PC-9 (cell line): ENCODE results near the gene INVS.

ENCODE experiments used
- EZH2 ChIP-seq: fragments of 200-600 bp; sonication (generic); IDR thresholded peaks from 2 replicates; pipeline ENCODE4 v1.8.0; 2017; ENCODE audit warnings: antibody characterized with exemption, low read depth
- TF ChIP-seq, protein P1 (sequence below): fragments of 200-600 bp; sonication (generic); conservative IDR thresholded peaks from 2 replicates; pipeline ENCODE4 v1.6.1; 2017; ENCODE audit warnings: mixed run types, antibody characterized with exemption, mild to moderate bottlenecking, moderate library complexity

DNA sequence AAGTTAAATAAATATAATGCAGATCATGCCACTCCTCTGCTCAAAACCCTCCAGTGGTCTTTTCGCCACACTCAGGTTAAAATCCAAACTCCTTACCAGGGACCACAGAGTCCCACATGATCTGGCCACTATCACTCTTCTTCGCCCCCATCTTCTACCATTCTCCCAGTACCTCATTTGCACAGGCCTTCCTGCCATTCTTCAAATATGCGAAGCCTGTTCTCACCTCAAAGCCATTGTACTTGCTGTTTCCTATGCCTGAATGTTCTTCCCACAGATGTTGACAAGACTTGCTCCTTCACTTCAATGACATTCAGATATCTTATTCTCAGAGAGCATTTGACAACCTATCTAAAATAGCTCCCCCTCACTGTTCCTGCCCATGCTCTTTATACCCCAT, 242.8 kb downstream of the INVS start:
- TF ChIP-seq, protein P1, sequence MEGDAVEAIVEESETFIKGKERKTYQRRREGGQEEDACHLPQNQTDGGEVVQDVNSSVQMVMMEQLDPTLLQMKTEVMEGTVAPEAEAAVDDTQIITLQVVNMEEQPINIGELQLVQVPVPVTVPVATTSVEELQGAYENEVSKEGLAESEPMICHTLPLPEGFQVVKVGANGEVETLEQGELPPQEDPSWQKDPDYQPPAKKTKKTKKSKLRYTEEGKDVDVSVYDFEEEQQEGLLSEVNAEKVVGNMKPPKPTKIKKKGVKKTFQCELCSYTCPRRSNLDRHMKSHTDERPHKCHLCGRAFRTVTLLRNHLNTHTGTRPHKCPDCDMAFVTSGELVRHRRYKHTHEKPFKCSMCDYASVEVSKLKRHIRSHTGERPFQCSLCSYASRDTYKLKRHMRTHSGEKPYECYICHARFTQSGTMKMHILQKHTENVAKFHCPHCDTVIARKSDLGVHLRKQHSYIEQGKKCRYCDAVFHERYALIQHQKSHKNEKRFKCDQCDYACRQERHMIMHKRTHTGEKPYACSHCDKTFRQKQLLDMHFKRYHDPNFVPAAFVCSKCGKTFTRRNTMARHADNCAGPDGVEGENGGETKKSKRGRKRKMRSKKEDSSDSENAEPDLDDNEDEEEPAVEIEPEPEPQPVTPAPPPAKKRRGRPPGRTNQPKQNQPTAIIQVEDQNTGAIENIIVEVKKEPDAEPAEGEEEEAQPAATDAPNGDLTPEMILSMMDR = no peak
- no peak for TF ChIP-seq EZH2
